ENCODE measurements around the gene PRR29. TPM values are rescaled to one million over a fixed set of nuclear protein-coding genes. Genes with fewer than 3 reads are reported as not detected.

PRR29 gene
- total RNA-seq, 4 donors from 2014 or later: 0.17 to 0.82 (median 0.57) TPM; not detected in 1

DNA sequence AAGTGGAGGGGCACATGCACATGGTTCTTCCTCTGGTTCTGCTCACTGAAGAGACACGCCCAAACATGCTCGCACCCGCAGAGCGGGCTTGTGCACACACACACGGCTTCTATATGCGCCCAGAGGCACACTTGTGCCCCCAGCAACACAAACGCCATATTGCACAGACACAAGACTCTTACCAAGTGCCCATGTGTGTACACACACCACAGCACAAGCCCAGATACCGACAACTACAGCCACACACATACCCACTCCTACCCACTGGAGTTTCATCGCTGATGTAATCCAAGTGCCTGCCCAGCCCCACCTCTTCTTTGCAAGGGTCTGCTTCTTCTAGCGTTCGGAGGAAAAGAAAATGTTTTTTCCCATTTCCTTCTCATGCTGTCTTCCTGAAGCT lies 6.5 kb upstream of the PRR29 start:
- TF ChIP-seq, protein P1, sequence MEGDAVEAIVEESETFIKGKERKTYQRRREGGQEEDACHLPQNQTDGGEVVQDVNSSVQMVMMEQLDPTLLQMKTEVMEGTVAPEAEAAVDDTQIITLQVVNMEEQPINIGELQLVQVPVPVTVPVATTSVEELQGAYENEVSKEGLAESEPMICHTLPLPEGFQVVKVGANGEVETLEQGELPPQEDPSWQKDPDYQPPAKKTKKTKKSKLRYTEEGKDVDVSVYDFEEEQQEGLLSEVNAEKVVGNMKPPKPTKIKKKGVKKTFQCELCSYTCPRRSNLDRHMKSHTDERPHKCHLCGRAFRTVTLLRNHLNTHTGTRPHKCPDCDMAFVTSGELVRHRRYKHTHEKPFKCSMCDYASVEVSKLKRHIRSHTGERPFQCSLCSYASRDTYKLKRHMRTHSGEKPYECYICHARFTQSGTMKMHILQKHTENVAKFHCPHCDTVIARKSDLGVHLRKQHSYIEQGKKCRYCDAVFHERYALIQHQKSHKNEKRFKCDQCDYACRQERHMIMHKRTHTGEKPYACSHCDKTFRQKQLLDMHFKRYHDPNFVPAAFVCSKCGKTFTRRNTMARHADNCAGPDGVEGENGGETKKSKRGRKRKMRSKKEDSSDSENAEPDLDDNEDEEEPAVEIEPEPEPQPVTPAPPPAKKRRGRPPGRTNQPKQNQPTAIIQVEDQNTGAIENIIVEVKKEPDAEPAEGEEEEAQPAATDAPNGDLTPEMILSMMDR (IDR thresholded peaks at IDR 0.05; ENCODE audit: low read depth): no peak

DNA sequence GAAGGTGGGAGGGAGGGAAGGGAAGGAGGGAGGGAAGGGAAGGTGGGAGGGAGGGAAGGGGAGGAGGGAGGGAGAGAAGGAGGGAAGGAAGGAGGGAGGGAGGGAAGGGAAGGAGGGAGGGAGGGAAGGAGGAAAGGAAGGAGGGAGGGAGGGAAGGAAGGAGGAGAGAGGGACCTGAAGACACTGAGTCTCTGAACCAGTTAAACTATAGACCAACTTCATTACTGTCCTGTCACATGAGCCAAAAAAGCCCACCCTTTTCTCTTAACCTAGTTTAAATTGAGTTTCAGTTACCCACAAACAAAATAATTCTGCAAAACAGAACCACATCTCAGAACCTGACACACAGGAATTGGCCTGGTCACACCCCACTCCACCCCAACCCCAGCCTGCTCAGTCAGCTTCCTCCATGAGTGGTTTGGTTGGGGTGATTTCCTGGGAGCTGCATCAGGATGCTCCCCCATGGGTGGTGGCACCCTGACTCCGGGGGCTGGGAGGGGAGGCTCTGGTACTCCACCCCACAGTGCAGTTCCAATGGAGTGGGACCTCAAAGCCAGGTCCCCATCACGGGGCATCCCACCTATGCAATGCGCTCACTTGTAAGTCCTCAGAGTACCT lies 4.7 kb upstream of the PRR29 start:
- TF ChIP-seq, protein P1 (IDR thresholded peaks at IDR 0.05; ENCODE audit: low read depth): no peak

DNA sequence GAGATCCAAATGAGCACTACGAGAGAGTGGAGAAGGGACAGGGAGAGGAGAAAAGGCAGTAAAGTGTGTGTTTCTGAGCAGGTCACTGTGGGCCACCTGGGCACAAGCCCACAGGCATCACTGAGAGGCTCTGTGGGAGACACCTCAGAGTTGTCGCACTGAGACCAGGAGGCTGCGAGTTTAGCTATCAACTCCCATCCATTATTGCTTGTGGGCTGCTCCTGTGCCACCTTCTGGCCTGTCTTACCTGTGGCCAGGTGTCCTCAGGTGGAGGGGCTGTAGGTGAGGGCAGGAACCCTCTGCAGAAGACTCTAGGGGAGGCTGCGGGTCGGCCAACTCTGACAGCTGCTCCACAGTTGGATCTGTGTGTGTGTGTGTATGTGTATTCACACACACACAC lies 2.5 kb upstream of the PRR29 start:
- TF ChIP-seq, protein P1 (IDR thresholded peaks at IDR 0.05; ENCODE audit: low read depth): no peak

DNA sequence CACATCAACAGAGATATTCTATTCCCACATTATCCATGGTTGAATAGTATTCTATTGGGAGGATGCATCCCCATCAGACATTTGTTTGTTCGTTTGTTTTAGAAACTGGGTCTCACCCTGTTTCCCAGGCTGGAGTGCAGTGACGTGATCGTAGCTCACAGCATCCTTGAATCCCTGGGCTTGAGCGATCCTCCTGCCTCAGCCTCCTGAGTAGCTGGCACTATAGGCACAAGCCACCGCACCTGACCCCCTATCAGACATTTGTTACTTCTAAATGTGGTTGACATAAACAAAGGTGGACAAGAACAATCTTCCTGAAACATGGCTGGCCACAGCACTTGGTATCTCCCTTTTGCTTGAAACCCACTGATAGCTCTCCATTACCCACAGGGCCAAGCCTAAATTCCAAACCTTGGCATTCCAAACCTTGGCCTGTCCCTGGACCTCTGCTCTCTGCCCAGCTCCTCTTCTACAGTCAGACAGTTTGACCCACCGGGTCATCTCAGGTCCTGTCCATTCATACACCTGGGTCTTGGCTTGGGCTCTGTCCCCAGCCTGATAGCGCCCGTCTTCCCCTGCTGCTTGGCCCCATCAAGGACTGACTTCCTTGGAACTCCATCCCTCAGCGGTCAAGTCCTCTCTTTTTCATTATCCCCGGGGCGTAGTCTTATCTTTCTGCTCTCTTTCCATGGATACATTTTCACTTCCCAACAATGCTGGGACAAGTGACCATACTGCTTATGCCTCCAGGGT lies 1.5 kb upstream of the PRR29 start:
- TF ChIP-seq, protein P1 (IDR thresholded peaks at IDR 0.05; ENCODE audit: low read depth): no peak

DNA sequence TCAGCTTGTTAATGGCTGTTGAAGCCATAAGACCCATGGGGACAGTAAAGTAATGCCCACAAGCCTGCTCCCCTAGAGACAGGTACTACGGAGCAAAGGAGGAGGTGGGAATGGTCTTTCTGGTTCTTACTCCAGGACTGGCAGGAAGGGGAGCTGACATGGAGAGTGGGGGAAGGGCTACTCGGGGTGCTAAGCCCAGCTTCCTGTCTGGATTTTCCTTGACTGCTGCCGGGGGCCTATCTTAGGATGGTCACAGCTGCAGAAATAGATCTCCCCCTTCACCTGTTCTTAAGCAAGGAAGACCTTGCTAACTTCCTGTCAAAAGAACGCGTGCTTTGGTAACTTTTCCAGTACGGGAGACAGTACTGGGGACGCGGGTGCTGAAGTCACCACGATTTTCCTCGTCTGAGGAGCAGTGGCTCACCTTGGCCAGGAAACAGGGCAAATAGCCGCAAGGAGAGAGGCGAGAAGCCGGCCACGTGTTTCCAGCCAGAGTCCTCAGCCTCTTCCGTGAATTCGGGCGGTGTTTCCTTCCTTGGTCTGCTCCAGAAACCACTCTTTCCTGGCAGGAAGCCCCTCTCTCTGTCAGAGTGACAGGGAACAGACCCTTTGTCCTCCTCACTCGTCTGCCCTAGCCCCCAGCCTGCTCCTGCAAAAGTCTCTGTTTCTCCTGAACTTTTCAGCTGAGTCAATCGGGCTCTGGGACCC lies 656 bp upstream of the PRR29 start:
- TF ChIP-seq, protein P1 (IDR thresholded peaks at IDR 0.05; ENCODE audit: low read depth): no peak

DNA sequence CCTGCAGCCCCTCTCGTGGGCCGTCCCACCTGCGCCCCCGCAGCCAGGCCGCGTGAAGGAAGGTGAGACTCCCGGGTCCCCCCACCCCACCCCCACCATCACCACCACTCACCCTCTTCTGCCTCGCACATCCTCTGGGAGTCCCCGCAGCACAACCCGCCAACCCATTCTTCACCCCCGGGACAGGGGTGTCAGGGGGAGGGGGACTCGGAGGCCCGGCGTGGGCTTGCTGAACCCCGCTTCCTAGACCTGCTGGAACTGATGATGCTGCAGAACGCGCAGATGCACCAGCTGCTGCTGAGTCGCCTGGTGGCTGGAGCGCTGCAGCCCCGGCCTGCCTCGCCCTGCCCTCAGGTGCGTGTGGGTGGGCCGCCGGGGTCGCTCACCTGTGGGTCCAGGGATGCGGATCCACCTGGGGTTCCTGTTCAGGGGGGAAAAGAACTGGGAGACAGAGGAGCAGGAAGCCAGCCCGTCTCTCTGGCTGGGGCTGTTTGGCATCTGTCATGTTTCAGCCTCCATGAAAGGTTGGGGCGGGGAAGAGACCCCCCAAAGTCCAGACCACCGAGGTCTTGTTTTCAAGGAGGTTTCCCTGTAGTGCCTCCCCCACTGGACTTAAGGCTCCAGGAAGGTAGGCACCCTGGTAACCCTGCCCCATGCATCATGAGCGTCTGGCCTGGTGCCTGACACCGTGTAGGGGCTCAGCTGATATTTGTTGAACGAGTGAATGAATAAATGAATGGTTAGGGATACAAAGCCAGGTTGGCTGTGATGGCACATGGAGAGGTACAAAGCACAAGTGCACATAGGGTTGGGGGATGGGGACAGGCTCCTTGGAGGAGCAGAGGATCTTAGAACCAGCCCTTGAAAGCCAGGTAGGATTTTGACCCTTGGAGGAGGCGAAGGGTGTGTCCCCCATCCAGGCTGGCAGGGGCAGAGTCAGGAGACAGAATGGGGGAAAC lies 849 bp downstream of the PRR29 start:
- TF ChIP-seq, protein P1 (IDR thresholded peaks at IDR 0.05; ENCODE audit: low read depth): no peak

All from subcutaneous adipose tissue (tissue), 4 donors.